Activated B cell treated with CpG ODN at 0.5 μM for 24 hours (primary cell): Measurements from ENCODE around the gene UBE2H. TPM values are rescaled to one million over a fixed set of nuclear protein-coding genes. Genes with fewer than 3 reads are reported as not detected.
A peak's percentile ranks its signal among the peaks of the same experiment; 100 is the strongest.

ENCODE experiments used
- ATAC-seq: fragments of 200-7000 bp; cut with Tn5 transposase; one replicate; pipeline ENCODE4 v1.10.0; 2021; ENCODE audit warnings: low read depth, mild to moderate bottlenecking, moderate library complexity
- CTCF ChIA-PET: fragments of 350-600 bp; sonication (Branson Sonifier 250); formaldehyde crosslinking; loops from one replicate; lab custom pipeline; 2021; ENCODE audit warnings: antibody characterized with exemption; lab: Charles Lee
- POLR2A ChIA-PET: fragments of 350-600 bp; sonication (Branson Sonifier 250); formaldehyde crosslinking; loops from one replicate; lab custom pipeline; 2021; ENCODE audit warnings: antibody characterized with exemption; lab: Charles Lee
- DNase-seq: peaks from one replicate; pipeline ENCODE4 v3.0.0; 2022
- H3K27ac Mint-ChIP-seq: one replicate; pipeline ENCODE4 v1.8.0; 2020; ENCODE audit warnings: mixed read lengths
- H3K27me3 Mint-ChIP-seq: one replicate; pipeline ENCODE4 v1.8.0; 2021; ENCODE audit warnings: mixed read lengths
- H3K36me3 Mint-ChIP-seq: one replicate; pipeline ENCODE4 v1.8.0; 2021; ENCODE audit warnings: low read depth, mixed read lengths
- H3K4me1 Mint-ChIP-seq: one replicate; pipeline ENCODE4 v1.8.0; 2021; ENCODE audit warnings: mixed read lengths
- H3K4me3 Mint-ChIP-seq: one replicate; pipeline ENCODE4 v1.8.0; 2020; ENCODE audit warnings: mild to moderate bottlenecking, mixed read lengths
- H3K9me3 Mint-ChIP-seq: one replicate; pipeline ENCODE4 v1.8.0; 2020; ENCODE audit warnings: mixed read lengths
- intact Hi-C: fragments of 100-400 bp; cut with micrococcal nuclease; formaldehyde crosslinking; loops from one replicate; pipeline ENCODE4 v1.15.1; 2024
- total RNA-seq: library from RNA; stranded (reverse); gene quantifications from 2 replicates; pipeline ENCODE4 v1.2.3, GENCODE V29; 2022
- TF ChIP-seq, protein P1 (sequence below): fragments of 200-600 bp; IDR thresholded peaks from one replicate; pipeline ENCODE4 v1.8.0; 2022; ENCODE audit warnings: antibody characterized with exemption, mild to moderate bottlenecking

Gene UBE2H
- total RNA-seq, 1 donor from 2014 or later = 32.6 TPM

DNA sequence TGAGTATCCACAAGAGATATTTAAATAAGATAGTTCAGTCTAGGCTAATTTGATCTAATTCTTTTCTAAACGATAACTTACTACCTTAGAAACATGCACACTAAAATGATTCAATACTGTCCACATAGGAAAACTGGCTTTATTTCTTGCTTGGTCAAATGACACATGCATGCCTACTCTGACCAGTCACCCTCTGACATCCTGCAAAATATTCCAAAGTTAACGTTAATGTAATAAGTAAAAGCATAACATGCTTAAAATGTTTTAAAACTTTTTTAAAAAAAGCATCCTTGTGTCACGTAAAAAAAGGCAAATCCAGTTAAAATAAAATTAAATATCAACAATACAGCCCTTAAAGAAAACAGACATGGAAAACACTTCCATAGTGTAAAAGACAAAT lies 70.2 kb downstream of the UBE2H start:
- Mint-ChIP-seq H3K27me3 (no peaks in the 10 kb centered on the region), H3K36me3 (peaks cover 42% of the 10 kb centered on the region), H3K4me3 (no peak overlapping the region), H3K4me1 (peaks cover 7% of the 10 kb centered on the region), H3K9me3 (no peaks in the 10 kb centered on the region), H3K27ac (no peak overlapping the region)
- ChIA-PET POLR2A (no interaction called here), CTCF (no interaction called here)
- TF ChIP-seq, protein P1, sequence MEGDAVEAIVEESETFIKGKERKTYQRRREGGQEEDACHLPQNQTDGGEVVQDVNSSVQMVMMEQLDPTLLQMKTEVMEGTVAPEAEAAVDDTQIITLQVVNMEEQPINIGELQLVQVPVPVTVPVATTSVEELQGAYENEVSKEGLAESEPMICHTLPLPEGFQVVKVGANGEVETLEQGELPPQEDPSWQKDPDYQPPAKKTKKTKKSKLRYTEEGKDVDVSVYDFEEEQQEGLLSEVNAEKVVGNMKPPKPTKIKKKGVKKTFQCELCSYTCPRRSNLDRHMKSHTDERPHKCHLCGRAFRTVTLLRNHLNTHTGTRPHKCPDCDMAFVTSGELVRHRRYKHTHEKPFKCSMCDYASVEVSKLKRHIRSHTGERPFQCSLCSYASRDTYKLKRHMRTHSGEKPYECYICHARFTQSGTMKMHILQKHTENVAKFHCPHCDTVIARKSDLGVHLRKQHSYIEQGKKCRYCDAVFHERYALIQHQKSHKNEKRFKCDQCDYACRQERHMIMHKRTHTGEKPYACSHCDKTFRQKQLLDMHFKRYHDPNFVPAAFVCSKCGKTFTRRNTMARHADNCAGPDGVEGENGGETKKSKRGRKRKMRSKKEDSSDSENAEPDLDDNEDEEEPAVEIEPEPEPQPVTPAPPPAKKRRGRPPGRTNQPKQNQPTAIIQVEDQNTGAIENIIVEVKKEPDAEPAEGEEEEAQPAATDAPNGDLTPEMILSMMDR = no peak
- ATAC-seq (no peak), DNase-seq (no peak)
- intact Hi-C loops = no loop called here

- POLR2A ChIA-PET = no interaction called here
- H3K4me1 Mint-ChIP-seq = peaks cover 13% of the 10 kb centered on the region
- no peak overlapping the region for H3K27ac Mint-ChIP-seq
- intact Hi-C loops = no loop called here
- no peaks in the 10 kb centered on the region for H3K9me3 Mint-ChIP-seq
- H3K27me3 Mint-ChIP-seq = no peaks in the 10 kb centered on the region
- TF ChIP-seq, protein P1 = no peak
- no peak overlapping the region for H3K4me3 Mint-ChIP-seq
- peaks cover 58% of the 10 kb centered on the region for H3K36me3 Mint-ChIP-seq
- no peak for ATAC-seq
- no peak for DNase-seq
- CTCF ChIA-PET = no interaction called here
Observed at GRCh38 chr7:129877146-129877792, 75.5 kb downstream of the UBE2H start.

DNA sequence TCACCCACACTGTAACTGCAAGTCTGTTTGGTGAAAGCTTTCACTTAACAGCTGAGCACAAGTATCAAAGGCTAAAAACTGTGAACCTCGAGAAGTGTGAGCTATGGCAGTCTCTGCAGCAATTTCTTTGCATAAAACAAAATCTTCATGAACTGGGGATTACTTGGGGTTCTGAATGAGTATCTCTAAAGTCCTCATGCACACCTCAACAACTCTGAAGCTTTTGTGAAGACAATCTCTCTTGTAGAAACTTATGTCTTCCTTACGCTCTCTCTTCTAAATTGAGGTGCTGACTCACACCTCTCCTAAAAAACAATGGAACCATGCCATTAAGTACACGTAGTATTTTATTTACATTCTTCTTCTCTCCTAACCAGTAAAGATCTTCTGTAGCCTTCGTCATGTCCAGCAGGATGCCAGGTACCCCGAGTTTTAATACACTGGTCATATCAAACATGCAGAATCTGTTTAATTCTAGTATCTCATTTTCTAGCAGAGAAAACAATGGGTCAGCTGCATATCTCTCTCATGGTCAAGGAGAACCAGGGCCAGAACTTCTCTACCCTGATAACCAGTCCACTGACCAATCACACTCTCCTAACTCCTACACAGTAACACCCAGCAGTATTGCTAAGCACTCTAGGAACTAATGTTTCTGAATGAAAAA lies 76.9 kb downstream of the UBE2H start:
- ATAC-seq = no peak
- Mint-ChIP-seq H3K27ac (no peak overlapping the region), H3K4me1 (peaks cover 13% of the 10 kb centered on the region), H3K4me3 (no peak overlapping the region), H3K9me3 (no peaks in the 10 kb centered on the region), H3K27me3 (no peaks in the 10 kb centered on the region), H3K36me3 (peaks cover 63% of the 10 kb centered on the region)
- TF ChIP-seq, protein P1 = no peak
- ChIA-PET CTCF (no interaction called here), POLR2A (no interaction called here)
- no peak for DNase-seq
- intact Hi-C loops = no loop called here

- Mint-ChIP-seq H3K4me3 (no peak overlapping the region), H3K4me1 (peaks cover 13% of the 10 kb centered on the region), H3K27me3 (no peaks in the 10 kb centered on the region), H3K27ac (no peak overlapping the region), H3K9me3 (no peaks in the 10 kb centered on the region), H3K36me3 (peaks cover 64% of the 10 kb centered on the region)
- CTCF ChIA-PET = no interaction called here
- DNase-seq = no peak
- intact Hi-C loops = no loop called here
- TF ChIP-seq, protein P1 = no peak
- no peak for ATAC-seq
- POLR2A ChIA-PET = no interaction called here
Observed at GRCh38 chr7:129875160-129875559, 77.6 kb downstream of the UBE2H start.

- peaks cover 66% of the 10 kb centered on the region for H3K36me3 Mint-ChIP-seq
- no peak overlapping the region for H3K4me3 Mint-ChIP-seq
- CTCF ChIA-PET = no interaction called here
- ATAC-seq (no peak), DNase-seq (no peak)
- TF ChIP-seq, protein P1 = no peak
- POLR2A ChIA-PET = no interaction called here
- peaks cover 13% of the 10 kb centered on the region for H3K4me1 Mint-ChIP-seq
- intact Hi-C loops = no loop called here
- no peaks in the 10 kb centered on the region for H3K9me3 Mint-ChIP-seq
- H3K27ac Mint-ChIP-seq = peak overlapping the region; percentile 20
- no peaks in the 10 kb centered on the region for H3K27me3 Mint-ChIP-seq
Observed at GRCh38 chr7:129874722-129875121, 78.0 kb downstream of the UBE2H start.
